Measurements from ENCODE around the gene DCP1B.

GRCh38 chr12:2049604-2050540 lies 45.6 kb upstream of the DCP1B start:
- TF ChIP-seq, protein P1, sequence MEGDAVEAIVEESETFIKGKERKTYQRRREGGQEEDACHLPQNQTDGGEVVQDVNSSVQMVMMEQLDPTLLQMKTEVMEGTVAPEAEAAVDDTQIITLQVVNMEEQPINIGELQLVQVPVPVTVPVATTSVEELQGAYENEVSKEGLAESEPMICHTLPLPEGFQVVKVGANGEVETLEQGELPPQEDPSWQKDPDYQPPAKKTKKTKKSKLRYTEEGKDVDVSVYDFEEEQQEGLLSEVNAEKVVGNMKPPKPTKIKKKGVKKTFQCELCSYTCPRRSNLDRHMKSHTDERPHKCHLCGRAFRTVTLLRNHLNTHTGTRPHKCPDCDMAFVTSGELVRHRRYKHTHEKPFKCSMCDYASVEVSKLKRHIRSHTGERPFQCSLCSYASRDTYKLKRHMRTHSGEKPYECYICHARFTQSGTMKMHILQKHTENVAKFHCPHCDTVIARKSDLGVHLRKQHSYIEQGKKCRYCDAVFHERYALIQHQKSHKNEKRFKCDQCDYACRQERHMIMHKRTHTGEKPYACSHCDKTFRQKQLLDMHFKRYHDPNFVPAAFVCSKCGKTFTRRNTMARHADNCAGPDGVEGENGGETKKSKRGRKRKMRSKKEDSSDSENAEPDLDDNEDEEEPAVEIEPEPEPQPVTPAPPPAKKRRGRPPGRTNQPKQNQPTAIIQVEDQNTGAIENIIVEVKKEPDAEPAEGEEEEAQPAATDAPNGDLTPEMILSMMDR (IDR thresholded peaks at IDR 0.05; ENCODE audit: low read depth, low read length) = no peak
- no peak for TF ChIP-seq EZH2phosphoT487 (IDR thresholded peaks at IDR 0.05; ENCODE audit: low read depth)
